HG03064 (cell line): Measurements from ENCODE around the gene EXD3.

Experiments used
- ATAC-seq: cut with Tn5 transposase; IDR thresholded peaks from one replicate; pipeline ENCODE4 v1.9.1; 2021; ENCODE audit warnings: low read depth; ENCODE audit not compliant: unreplicated experiment

EXD3 gene

GRCh38 chr9:137368431-137369035 is 54.4 kb downstream of the EXD3 start:
- ATAC-seq = no peak

DNA sequence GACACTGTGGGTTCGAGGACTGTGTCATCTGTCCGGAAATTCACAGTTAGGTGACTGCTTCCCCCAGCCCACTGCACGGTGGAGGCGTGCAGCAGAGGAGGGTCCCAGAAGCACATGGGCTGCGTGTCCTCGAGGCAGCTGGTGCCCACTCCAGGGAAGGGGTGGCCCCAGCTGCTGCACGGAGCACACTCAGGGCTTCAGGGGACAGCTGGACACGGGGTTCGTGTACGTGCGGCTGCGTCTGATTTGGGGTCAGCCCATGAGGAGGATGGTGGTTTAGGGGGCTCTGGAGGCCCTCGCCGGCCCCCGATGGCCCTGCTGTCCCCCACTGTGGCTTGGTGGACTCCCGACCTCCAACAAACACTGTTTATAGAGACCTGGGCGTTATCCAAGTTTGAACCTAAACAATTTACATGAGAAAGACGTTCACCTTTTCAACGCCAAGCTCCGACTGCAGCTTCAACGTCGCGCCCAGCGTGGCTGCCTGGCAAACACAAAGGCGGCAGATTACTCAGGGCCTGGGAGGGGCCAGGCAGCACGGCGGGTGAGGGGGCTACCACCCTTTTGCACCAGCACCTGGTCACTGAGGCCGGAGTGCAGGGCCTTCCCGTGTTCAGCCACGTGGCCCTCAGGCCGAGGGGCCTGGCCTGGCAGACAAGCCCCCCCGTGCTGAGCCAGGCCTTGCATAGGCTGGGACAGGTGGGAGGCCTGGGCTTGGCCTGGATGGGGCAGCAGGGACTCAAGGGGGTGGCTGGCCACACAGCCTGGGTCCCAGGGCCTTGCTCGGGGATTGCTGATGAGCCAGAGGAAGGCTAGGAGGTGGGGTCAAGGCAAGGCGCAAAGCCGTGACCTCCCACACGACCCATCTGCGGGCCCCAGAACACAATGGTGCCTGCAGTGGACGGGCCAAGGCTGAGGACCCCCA is 55.2 kb downstream of the EXD3 start:
- ATAC-seq = no peak

GRCh38 chr9:137366891-137367381 is 56.0 kb downstream of the EXD3 start:
- ATAC-seq = no peak

GRCh38 chr9:137366445-137366810 is 56.5 kb downstream of the EXD3 start:
- ATAC-seq = no peak

DNA sequence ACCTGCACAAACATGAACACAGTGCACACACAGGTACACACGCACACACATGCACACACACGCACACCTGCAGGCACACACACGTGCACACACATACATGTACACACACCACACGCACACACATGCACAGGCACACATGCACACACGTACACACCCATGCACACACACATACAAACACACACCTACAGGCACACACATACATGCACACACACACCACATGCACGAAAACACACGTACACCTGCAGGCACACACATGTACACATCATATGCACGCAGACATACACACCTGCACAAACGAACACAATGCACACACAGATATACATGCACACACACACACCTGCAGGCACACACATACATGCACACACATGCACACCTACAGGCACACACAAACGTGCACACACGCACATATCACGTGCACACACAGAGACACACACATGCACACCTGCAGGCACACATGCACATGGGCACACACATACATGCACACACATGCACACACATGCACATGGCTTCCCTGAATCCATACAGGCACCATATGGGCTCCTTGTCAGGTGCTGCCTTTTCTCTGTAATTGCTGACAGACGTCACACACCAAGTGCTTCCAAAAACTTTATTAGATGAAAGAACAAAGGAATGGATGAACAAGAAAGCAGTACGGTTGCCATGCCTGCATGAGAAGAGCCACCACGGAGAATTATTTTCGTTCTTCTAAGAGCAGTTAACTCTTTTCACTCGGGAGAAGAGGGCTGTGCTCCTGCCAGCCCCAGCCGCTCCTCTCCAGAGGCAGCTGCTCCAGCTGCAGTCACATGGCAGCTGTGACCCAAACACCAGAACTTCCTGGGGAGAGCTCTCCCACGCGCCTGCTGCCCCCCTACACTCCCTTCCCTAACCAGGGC is 57.2 kb downstream of the EXD3 start:
- ATAC-seq = no peak

GRCh38 chr9:137365056-137365455 is 57.9 kb downstream of the EXD3 start:
- ATAC-seq = no peak

DNA sequence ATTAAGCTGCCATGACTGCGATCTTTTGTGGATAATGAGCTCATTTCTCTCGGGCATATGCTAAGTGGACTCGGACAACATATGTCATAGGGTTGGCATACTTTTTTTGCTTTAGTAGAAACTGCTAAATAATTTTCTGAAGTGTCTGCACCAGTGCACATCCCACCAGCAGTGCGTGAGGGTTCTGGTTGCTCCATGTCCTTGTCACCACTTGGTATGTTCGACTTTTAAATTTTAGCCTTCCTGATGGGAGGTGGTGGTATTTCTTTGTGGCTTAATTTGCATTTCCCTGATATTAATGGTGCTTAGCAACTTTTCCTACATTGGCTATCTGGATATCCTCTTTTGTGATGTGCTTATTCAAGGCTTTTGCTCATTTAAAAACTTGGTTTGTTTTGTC is 63.1 kb downstream of the EXD3 start:
- ATAC-seq = no peak

DNA sequence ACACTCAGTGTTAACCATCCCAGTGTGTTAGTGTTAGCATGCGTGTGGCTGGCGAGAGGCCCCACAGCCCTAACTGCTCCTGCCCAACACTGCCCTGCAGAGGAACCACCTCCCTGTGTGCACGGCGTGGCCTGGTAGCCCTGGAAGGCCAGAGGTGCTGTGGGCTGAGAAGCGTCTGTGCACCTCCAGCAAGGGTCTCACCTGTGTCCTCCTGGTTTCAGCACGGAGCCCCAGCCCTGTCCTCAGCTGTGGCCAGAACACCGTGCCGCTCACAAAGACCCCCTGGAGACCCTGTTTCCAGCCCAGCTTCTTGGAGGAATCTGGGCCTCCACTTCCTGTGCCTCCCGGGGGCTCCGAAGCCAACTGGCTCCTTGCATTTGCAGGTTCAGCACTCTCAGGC is 64.8 kb downstream of the EXD3 start:
- no peak for ATAC-seq

DNA sequence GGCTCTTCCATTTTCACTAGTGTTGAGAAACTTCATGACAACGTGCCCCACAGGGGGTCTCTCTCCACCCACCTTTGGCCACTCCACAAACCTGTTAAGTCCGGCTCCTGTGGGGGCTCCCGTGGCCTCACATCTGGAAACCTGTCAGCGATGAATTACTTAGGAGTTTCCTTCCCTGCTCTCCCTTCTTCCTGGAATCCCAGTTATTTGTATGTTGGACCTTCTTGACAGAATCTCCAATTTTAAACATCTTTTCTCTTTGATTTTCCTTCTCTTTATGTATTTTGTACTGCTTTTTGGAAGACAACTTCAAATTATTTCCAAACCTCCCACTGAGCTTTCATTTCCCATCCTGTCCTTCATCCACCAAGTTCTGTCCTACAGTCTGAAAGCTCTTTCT is 65.8 kb downstream of the EXD3 start:
- no peak for ATAC-seq

- ATAC-seq = no peak
Measured at GRCh38 chr9:137355761-137356365, 67.1 kb downstream of the EXD3 start.

- ATAC-seq = no peak
Measured at GRCh38 chr9:137354845-137355760, 67.9 kb downstream of the EXD3 start.

GRCh38 chr9:137354153-137354844 is 68.7 kb downstream of the EXD3 start:
- ATAC-seq = no peak

DNA sequence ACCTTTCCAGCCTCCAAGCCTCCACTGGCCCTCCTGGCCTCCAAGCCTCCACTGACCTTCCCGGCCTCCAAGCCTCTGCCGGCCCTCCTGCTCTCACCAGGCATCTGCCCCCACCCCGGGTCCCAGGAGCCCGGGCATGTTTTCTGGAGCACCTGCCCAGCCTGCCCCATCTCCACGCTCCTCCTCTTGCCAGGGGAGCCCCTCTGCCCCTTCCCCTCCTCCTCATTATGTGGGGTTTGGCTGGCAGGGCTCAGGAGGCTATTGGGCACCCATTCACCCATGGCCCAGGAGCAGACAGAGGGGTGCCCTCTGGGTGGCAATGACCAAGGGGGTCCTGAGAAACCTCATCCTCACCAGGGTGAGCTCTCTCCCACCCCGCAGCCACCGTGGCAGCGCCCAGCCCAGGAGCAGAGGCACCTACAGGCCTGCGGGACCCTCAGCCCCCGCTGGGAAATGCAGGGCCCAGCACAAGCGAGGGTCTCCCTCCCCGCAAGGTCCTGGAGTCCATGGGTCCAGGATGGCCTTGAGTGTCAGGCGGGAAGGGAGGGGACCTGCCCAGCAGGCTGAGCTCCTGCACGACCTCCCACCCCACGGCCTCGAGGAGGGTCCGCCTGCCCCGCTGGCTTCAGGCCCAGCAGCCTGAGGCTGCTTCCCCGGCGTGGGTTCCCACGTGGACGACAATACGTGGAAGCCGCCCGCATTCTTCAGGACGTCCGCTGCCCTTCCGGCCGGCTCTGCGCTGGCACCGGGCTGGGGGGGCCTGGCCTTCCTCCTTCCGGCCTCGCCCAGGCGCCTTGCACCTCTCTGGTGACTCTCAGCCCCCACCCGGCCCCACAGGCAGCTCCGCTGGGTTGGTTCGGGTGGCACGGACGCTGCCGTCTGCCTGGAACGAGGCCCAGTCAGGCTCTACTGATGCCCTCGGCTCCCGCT is 69.5 kb downstream of the EXD3 start:
- ATAC-seq = no peak

- ATAC-seq = no peak
Measured at GRCh38 chr9:137352511-137353222, 70.3 kb downstream of the EXD3 start.

DNA sequence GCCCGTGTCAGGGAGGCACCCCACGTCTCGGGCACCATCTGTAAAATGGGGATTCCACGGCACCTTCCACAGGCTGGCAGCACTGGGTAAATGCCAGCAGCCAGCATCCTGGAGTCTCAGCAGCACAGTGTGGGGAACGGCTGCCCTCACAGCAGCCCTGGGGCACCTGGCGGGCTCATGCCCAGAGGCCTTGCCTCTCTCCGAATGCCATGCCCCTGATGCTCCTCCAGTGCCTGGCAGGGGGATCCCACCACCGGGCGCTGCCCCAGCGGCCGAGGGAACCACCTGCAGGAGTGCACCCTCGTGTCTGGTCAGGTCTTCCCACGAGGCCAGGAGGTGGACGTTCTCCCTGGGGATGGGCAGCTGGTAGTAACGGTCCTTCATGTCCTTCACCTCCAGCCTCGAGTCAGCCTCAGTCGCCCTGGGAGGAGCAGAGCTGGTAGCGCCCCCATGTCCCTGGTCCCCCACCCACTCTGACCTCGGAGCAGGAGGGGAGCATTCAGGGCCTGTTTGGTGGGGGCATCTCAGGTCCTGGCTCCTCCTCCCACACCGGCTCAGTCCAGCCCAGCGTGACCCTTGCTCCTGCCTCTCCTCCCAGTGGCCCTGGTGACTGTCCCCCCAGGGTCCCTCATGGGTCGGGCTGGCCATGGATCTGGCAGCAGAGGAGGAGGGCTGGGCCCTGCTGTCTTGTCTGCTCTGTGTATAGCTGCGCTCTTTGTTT is 71.0 kb downstream of the EXD3 start:
- no peak for ATAC-seq

DNA sequence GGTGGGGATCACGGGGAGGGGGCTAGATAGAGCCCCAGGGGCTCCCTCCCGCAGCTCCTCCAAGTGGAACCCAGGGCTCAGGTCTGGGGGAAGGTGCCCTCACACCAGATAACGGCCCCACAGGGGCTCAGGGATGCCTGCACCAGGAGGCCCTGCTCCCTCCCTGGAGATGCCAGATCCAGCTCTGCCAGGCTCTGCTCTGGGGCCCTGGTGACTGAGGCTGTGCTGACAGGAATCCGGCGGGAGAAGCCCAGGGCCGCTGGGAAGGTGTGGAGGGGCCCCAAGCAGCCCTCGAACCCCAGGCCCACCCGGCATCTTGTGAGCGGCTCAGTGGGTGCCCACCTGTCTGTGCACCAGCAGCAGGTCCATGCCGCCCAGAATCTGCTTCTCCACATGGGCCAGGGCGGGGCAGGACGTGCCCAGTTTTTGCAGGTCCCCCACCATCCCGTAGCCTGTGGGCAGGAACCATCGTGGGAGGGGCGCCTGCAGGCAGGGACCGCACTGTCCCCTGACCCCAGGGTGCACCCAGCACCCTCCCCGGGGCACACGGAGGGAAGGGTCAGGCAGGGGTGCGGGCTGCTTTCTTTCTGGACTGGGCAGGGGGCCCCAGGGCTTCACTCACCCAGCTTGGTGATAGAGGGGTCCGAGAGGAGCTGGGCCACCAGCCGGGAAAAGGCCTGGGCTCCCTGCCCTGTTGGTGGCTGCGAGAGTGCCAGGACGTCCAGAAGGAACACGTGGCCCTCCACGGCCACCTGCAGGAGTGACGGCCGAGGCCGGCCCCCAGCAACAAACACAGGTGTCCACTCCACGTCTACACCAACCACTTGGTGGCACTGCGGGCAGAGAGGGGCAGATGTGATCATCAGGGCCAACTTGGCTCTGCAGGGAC is 72.0 kb downstream of the EXD3 start:
- ATAC-seq = no peak
